OCI-LY3 (cell line): ENCODE measurements around the gene SHH.

Experiments
- H2AFZ ChIP-seq: fragments of 200-600, 300-600 bp; shearing (Covaris generic); 2 replicates; pipeline ENCODE4 v1.6.0; 2014; ENCODE audit warnings: antibody characterized with exemption, low read depth, low read length
- H3K27ac ChIP-seq: fragments of 200-600, 300-600 bp; sonication (generic); 2 replicates; pipeline ENCODE4 v1.5.1; 2014; ENCODE audit warnings: mild to moderate bottlenecking, low read length, moderate library complexity, mixed read lengths
- H3K27me3 ChIP-seq: fragments of 200-600, 300-600 bp; sonication (generic); 2 replicates; pipeline ENCODE4 v1.6.1; 2014; ENCODE audit warnings: low read depth, low read length, mixed read lengths
- H3K36me3 ChIP-seq: fragments of 200-600, 300-600 bp; sonication (generic); replicated peaks from 2 replicates; pipeline ENCODE3; 2014; ENCODE audit warnings: low read depth, low read length, mixed read lengths
- H3K4me1 ChIP-seq: fragments of 300-600, 200-600 bp; sonication (generic); 2 replicates; pipeline ENCODE4 v1.6.1; 2014; ENCODE audit warnings: low read length, mixed read lengths
- H3K4me2 ChIP-seq: fragments of 200-600, 300-600 bp; sonication (generic); 2 replicates; pipeline ENCODE4 v1.6.1; 2014; ENCODE audit warnings: low read length, mixed read lengths
- H3K4me3 ChIP-seq: fragments of 300-600, 200-600 bp; sonication (generic); 2 replicates; pipeline ENCODE4 v1.5.1; 2014; ENCODE audit warnings: antibody characterized with exemption, mild to moderate bottlenecking, low read length, moderate library complexity
- H3K79me2 ChIP-seq: fragments of 300-600, 200-600 bp; shearing (Covaris generic); 2 replicates; pipeline ENCODE4 v1.6.1; 2014; ENCODE audit warnings: mild to moderate bottlenecking, low read length, mixed read lengths
- H3K9ac ChIP-seq: fragments of 300-600, 200-600 bp; shearing (Covaris generic); 2 replicates; pipeline ENCODE4 v1.6.0; 2014; ENCODE audit warnings: mild to moderate bottlenecking, low read length, moderate library complexity
- H3K9me3 ChIP-seq: fragments of 200-600, 300-600 bp; shearing (Covaris generic); 2 replicates; pipeline ENCODE4 v1.6.1; 2014; ENCODE audit warnings: low read length, mixed read lengths; ENCODE audit not compliant: insufficient read depth
- H4K20me1 ChIP-seq: fragments of 200-600, 300-600 bp; sonication (generic); 2 replicates; pipeline ENCODE4 v1.6.1; 2016; ENCODE audit warnings: low read length, mixed read lengths; ENCODE audit not compliant: insufficient read depth
- EZH2phosphoT487 ChIP-seq: fragments of 200-600 bp; shearing (Covaris generic); IDR thresholded peaks from 2 replicates; pipeline ENCODE4 v1.6.1; 2018; ENCODE audit warnings: antibody characterized with exemption, mixed run types, low read depth
- TF ChIP-seq, protein P1 (sequence below): fragments of 200-600, 300-600 bp; sonication (generic); IDR thresholded peaks from 2 replicates; pipeline ENCODE4 v1.5.1; 2014; ENCODE audit warnings: antibody characterized with exemption, low read length, low read depth

SHH gene

DNA sequence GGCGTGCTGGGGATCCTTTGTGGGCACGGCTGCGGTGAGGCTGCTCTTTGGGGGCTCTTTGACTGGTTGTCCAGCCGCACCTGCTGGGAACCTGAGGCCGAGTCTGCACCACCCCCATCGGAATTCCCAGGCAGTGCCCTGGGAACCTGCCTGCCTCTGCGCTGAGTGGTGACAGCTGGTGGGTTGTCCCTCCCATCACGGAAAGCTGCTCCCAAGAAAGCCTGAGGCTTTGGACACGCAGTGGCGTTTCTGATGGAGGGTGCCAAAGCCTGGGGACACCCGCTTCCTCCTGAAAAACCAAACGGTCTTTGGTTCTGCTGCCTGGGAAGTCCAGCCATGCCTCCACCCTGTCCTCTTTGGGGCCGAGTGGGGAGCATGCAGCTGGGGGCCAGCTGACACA, 21.4 kb upstream of the SHH start:
- no peaks in the 10 kb centered on the region for H3K9me3 ChIP-seq
- H3K9ac ChIP-seq = no peak overlapping the region
- no peak overlapping the region for H3K4me2 ChIP-seq
- no peaks in the 10 kb centered on the region for H4K20me1 ChIP-seq
- no peak overlapping the region for H2AFZ ChIP-seq
- no peak overlapping the region for H3K27ac ChIP-seq
- peaks cover under 1% of the 10 kb centered on the region; the same call in 1 of the 2 replicates for H3K27me3 ChIP-seq
- H3K79me2 ChIP-seq = no peaks in the 10 kb centered on the region
- TF ChIP-seq, protein P1, sequence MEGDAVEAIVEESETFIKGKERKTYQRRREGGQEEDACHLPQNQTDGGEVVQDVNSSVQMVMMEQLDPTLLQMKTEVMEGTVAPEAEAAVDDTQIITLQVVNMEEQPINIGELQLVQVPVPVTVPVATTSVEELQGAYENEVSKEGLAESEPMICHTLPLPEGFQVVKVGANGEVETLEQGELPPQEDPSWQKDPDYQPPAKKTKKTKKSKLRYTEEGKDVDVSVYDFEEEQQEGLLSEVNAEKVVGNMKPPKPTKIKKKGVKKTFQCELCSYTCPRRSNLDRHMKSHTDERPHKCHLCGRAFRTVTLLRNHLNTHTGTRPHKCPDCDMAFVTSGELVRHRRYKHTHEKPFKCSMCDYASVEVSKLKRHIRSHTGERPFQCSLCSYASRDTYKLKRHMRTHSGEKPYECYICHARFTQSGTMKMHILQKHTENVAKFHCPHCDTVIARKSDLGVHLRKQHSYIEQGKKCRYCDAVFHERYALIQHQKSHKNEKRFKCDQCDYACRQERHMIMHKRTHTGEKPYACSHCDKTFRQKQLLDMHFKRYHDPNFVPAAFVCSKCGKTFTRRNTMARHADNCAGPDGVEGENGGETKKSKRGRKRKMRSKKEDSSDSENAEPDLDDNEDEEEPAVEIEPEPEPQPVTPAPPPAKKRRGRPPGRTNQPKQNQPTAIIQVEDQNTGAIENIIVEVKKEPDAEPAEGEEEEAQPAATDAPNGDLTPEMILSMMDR = no peak
- TF ChIP-seq EZH2phosphoT487 = no peak
- H3K36me3 ChIP-seq = no peaks in the 10 kb centered on the region
- no peaks in the 10 kb centered on the region for H3K4me1 ChIP-seq
- no peak overlapping the region for H3K4me3 ChIP-seq

- no peaks in the 10 kb centered on the region for H3K9me3 ChIP-seq
- H3K4me2 ChIP-seq = no peak overlapping the region
- no peak overlapping the region for H3K27ac ChIP-seq
- H3K36me3 ChIP-seq = no peaks in the 10 kb centered on the region
- TF ChIP-seq EZH2phosphoT487 = no peak
- TF ChIP-seq, protein P1 = no peak
- no peak overlapping the region for H3K9ac ChIP-seq
- H3K4me3 ChIP-seq = no peak overlapping the region
- H3K79me2 ChIP-seq = no peaks in the 10 kb centered on the region
- no peak overlapping the region for H2AFZ ChIP-seq
- H4K20me1 ChIP-seq = no peaks in the 10 kb centered on the region
- no peaks in the 10 kb centered on the region; the same call in 1 of the 2 replicates for H3K27me3 ChIP-seq
- no peaks in the 10 kb centered on the region for H3K4me1 ChIP-seq
Measured at GRCh38 chr7:155832581-155832981, 20.3 kb upstream of the SHH start.

- Histone ChIP-seq H3K9me3 (no peaks in the 10 kb centered on the region), H3K27ac (no peak overlapping the region), H3K4me1 (no peaks in the 10 kb centered on the region), H3K27me3 (peaks cover 6% of the 10 kb centered on the region; the same call in 1 of the 2 replicates), H3K36me3 (no peaks in the 10 kb centered on the region), H3K9ac (no peak overlapping the region), H3K79me2 (no peaks in the 10 kb centered on the region), H3K4me3 (no peak overlapping the region), H2AFZ (no peak overlapping the region), H4K20me1 (no peaks in the 10 kb centered on the region), H3K4me2 (no peak overlapping the region)
- no peak for TF ChIP-seq EZH2phosphoT487
- TF ChIP-seq, protein P1 = no peak
Measured at GRCh38 chr7:155831807-155832524, 19.7 kb upstream of the SHH start.

DNA sequence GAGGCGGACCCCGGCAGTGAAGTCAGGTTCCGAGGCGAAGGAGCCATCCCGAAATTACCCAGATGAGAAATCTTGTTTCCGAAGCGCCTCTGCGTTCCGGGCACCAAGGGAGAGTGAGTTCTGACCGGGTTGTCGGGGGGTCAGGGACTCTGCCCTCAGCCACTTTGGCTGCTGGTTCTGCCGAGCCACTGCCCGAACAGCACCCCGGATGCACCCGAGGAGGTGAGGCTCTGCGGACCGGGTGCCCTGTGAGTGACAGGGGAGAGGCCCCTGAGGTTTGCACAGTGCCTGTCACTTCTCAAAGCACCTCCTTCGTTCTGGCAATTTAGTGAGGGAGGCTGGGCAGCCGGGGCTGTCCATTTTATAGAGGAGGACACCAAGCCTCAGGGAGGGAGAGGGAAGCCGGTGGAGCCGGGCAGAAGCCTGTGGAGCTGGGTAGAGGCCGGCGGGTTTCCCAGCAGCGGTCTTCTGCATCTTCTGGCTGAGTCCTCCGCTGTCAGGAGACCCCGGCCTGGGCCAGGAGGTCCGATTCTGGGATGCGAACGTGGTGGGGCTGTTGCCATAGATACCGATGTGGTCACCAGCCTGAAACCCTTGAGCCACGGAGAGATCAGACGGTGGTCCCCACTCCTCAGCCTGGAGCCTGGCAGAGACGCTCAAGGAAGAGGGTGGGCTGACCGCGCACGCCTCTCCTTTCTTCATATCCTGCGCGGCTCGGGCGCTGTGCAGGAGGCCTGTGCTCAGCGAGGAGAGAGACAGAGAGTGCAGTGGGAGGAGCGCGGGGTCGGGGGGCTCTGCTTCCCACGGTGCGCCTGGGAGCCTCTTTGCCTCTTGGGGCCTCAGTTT, 18.9 kb upstream of the SHH start:
- H3K79me2 ChIP-seq = no peaks in the 10 kb centered on the region
- H3K4me1 ChIP-seq = no peaks in the 10 kb centered on the region
- H3K36me3 ChIP-seq = no peaks in the 10 kb centered on the region
- H3K27ac ChIP-seq = no peak overlapping the region
- no peak overlapping the region for H3K4me3 ChIP-seq
- H2AFZ ChIP-seq = no peak overlapping the region
- no peaks in the 10 kb centered on the region for H3K9me3 ChIP-seq
- TF ChIP-seq, protein P1 = no peak
- TF ChIP-seq EZH2phosphoT487 = no peak
- no peak overlapping the region for H3K4me2 ChIP-seq
- H4K20me1 ChIP-seq = no peaks in the 10 kb centered on the region
- no peak overlapping the region for H3K9ac ChIP-seq
- H3K27me3 ChIP-seq = peaks cover 10% of the 10 kb centered on the region
